ENCODE measurements around the gene PCDHGC3. TPM values are rescaled to one million over a fixed set of nuclear protein-coding genes. Genes with fewer than 3 reads are reported as not detected.

PCDHGC3 gene
- 6.5 and 22.3 TPM in 2 replicates for total RNA-seq

DNA sequence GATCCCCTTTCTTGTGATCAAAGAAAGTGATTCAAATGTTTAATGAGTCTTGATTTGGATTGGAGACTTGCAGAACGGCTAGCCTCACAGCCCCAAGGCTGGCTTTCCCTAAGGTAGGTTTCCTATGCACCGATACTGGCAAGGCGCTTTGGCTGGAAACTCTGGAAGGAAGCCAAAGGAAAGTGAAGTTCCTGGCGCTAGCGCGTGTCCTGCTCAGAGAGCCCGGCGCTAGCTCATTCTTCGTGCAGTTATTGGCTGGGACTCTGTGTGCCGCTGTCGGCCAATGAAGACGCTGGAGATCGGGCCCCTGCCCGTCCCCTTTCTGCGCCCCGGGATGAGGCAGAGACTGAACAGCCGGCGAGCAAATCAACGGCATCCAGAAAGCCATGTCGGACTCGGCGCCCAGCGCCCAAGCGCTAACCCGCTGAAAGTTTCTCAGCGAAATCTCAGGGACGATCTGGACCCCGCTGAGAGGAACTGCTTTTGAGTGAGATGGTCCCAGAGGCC lies at the start of gene PCDHGC3:
PCDHGC3 (plus strand) TSS at position 342 of the 507 bp plus-strand sequence; CDS start at position 493, 151 bp downstream.

DNA sequence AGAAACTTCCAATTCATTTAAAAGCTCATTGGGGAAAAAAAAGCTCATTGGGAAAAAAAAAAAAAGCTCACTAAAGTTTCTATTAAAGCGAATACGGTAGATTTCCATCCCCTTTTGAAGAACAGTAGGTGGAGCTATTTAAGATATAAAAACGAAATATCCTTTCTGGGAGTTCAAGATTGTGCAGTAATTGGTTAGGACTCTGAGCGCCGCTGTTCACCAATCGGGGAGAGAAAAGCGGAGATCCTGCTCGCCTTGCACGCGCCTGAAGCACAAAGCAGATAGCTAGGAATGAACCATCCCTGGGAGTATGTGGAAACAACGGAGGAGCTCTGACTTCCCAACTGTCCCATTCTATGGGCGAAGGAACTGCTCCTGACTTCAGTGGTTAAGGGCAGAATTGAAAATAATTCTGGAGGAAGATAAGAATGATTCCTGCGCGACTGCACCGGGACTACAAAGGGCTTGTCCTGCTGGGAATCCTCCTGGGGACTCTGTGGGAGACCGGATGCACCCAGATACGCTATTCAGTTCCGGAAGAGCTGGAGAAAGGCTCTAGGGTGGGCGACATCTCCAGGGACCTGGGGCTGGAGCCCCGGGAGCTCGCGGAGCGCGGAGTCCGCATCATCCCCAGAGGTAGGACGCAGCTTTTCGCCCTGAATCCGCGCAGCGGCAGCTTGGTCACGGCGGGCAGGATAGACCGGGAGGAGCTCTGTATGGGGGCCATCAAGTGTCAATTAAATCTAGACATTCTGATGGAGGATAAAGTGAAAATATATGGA lies 45.2 kb upstream of the PCDHGC3 start, which contains the start of gene PCDHGA12:
PCDHGA12 (plus strand) TSS at position 176 of the 782 bp plus-strand sequence; CDS start at position 429, 253 bp downstream.

DNA sequence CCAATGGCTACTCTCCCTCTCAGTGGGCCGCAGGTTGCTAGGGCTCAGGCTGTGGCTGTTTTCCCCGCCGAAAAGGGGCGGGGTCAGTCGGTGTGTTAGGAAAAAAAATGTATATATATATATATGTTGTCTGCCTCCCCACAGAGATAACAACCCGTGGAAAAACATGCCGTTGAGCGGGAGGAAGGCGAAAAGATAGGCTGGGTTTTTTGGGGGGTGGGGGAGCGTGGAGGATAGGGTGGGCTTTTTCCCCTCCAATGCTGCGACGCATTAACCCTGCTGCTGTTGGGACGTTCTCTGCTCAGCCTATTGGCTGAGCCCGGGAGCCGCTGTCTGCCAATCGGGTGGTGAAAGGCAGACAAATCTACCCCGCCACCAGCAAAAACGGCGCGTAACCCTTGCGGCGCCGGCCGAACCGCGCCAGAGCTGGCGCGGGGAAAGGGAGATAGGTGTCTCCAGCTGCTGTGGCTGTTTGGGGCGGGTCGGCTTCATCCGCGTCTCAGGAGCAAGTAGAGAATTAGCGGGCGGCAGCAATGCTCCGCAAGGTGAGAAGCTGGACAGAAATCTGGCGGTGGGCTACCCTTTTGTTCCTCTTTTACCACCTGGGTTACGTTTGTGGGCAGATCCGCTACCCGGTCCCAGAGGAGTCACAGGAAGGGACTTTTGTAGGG lies 9.0 kb downstream of the PCDHGC3 start, which contains the start of gene PCDHGC4:
PCDHGC4 (plus strand) TSS at position 390 of the 671 bp plus-strand sequence; CDS start at position 534, 144 bp downstream.

GRCh38 chr5:141488591-141489561 lies 13.1 kb downstream of the PCDHGC3 start, which contains the start of gene PCDHGC5:
Gene PCDHGC5 (plus strand): TSS chr5:141489081. CDS start chr5:141489241, 160 bp downstream.

Other genes starting within 250 kb of the PCDHGC3 start
- 0.32 and 1.2 TPM in 2 replicates for gene PCDHB15, start 230.6 kb upstream of the PCDHGC3 start, total RNA-seq
- gene SLC25A2, start 171.9 kb upstream of the PCDHGC3 start, total RNA-seq: 0.16 and 0.44 TPM in 2 replicates
- gene TAF7, start 155.2 kb upstream of the PCDHGC3 start, total RNA-seq: 53.3 and 79.0 TPM in 2 replicates
- 0.32 and 1.1 TPM in 2 replicates for gene PCDHGA1, start 145.5 kb upstream of the PCDHGC3 start, total RNA-seq
- gene PCDHGA2, start 137.2 kb upstream of the PCDHGC3 start, total RNA-seq: 0.81 and 1.9 TPM in 2 replicates
- gene PCDHGA3, start 132.1 kb upstream of the PCDHGC3 start, total RNA-seq: 0.32 and 0.82 TPM in 2 replicates
- gene PCDHGB1, start 125.9 kb upstream of the PCDHGC3 start, total RNA-seq: 0.65 and 2.8 TPM in 2 replicates
- 1.3 and 6.1 TPM in 2 replicates for gene PCDHGA4, start 120.9 kb upstream of the PCDHGC3 start, total RNA-seq
- 1.1 and 5.1 TPM in 2 replicates for gene PCDHGB2, start 116.0 kb upstream of the PCDHGC3 start, total RNA-seq
- gene PCDHGA5, start 111.8 kb upstream of the PCDHGC3 start, total RNA-seq: 0.49 and 2.0 TPM in 2 replicates
- gene PCDHGB3, start 105.7 kb upstream of the PCDHGC3 start, total RNA-seq: 1.5 and 8.4 TPM in 2 replicates
- 1.5 and 4.1 TPM in 2 replicates for gene PCDHGA6, start 102.1 kb upstream of the PCDHGC3 start, total RNA-seq
- gene PCDHGA7, start 93.2 kb upstream of the PCDHGC3 start, total RNA-seq: 0.65 and 3.3 TPM in 2 replicates
- gene PCDHGB4, start 88.3 kb upstream of the PCDHGC3 start, total RNA-seq: 8.3 and 20.1 TPM in 2 replicates
- 0.65 and 3.0 TPM in 2 replicates for gene PCDHGA8, start 83.3 kb upstream of the PCDHGC3 start, total RNA-seq
- 8.1 and 23.0 TPM in 2 replicates for gene PCDHGB5, start 78.0 kb upstream of the PCDHGC3 start, total RNA-seq
- gene PCDHGA9, start 73.2 kb upstream of the PCDHGC3 start, total RNA-seq: 0.97 and 4.5 TPM in 2 replicates
- 1.6 and 3.9 TPM in 2 replicates for gene PCDHGB6, start 67.9 kb upstream of the PCDHGC3 start, total RNA-seq
- 2.1 and 5.2 TPM in 2 replicates for gene PCDHGA10, start 63.0 kb upstream of the PCDHGC3 start, total RNA-seq
- gene PCDHGB7, start 58.3 kb upstream of the PCDHGC3 start, total RNA-seq: 3.2 and 12.3 TPM in 2 replicates
- 4.0 and 14.5 TPM in 2 replicates for gene PCDHGA11, start 54.9 kb upstream of the PCDHGC3 start, total RNA-seq
- gene PCDHGA12, start 45.5 kb upstream of the PCDHGC3 start, total RNA-seq: 1.8 and 6.2 TPM in 2 replicates
- gene PCDHGC4, start 9.1 kb downstream of the PCDHGC3 start, total RNA-seq: 0.49 and 2.8 TPM in 2 replicates
- gene PCDHGC5, start 13.1 kb downstream of the PCDHGC3 start, total RNA-seq: 0.32 and 1.4 TPM in 2 replicates
- 43.5 and 77.2 TPM in 2 replicates for gene DIAPH1, start 143.0 kb downstream of the PCDHGC3 start, total RNA-seq
- 35.5 and 49.5 TPM in 2 replicates for gene HDAC3, start 160.9 kb downstream of the PCDHGC3 start, total RNA-seq
- 3.1 and 5.6 TPM in 2 replicates for gene RELL2, start 161.0 kb downstream of the PCDHGC3 start, total RNA-seq
- 14.2 and 24.1 TPM in 2 replicates for gene FCHSD1, start 175.5 kb downstream of the PCDHGC3 start, total RNA-seq
- gene ARAP3, start 206.3 kb downstream of the PCDHGC3 start, total RNA-seq: 26.2 and 58.8 TPM in 2 replicates

Measured in bladder microvascular endothelial cell (primary cell).